IMR-90 (cell line): ENCODE data around the gene MLLT10. TPM values are rescaled to one million over a fixed set of nuclear protein-coding genes. Genes with fewer than 3 reads are reported as not detected.

Source experiments
- ATAC-seq: fragments of 200-7000 bp; cut with Tn5 transposase; 2 replicates; pipeline ENCODE4 v1.9.1; 2020; ENCODE audit warnings: low read depth, mild to moderate bottlenecking, moderate library complexity
- BruUV-seq: library from RNA; stranded (reverse); fragments of 400-500 nt; replicated peaks from 2 replicates; lab custom pipeline; 2021; lab: Mats Ljungman, UMichigan
- CTCF ChIA-PET: fragments of 300-600 bp; formaldehyde crosslinking; extraction: SDS; loops from one replicate; lab custom pipeline; 2021; ENCODE audit warnings: antibody characterized with exemption; lab: Yijun Ruan, JAX
- POLR2A ChIA-PET: fragments of 300-600 bp; sonication (Branson Sonifier 250); formaldehyde crosslinking; loops from one replicate; lab custom pipeline; 2022; ENCODE audit warnings: antibody characterized with exemption; ENCODE audit not compliant: unreplicated experiment; lab: Charles Lee
- DNase-seq: peaks from one replicate; pipeline ENCODE4 v3.0.0; 2013
- H2AFZ ChIP-seq: replicated peaks from 2 replicates; pipeline ENCODE3; 2013; ENCODE audit warnings: low read length, mild to moderate bottlenecking; ENCODE audit not compliant: poor library complexity
- H2AK5ac ChIP-seq: 2 replicates; pipeline ENCODE4 v1.6.1; 2013; ENCODE audit warnings: low read depth, low read length, inconsistent platforms
- H2AK9ac ChIP-seq: replicated peaks from 2 replicates; pipeline ENCODE3; 2013; ENCODE audit warnings: mild to moderate bottlenecking, low read depth, low read length, moderate library complexity; ENCODE audit not compliant: poor library complexity
- H2BK120ac ChIP-seq: 2 replicates; pipeline ENCODE4 v1.6.1; 2013; ENCODE audit warnings: low read depth, low read length, inconsistent platforms
- H2BK15ac ChIP-seq: 3 replicates; pipeline ENCODE4 v1.6.1; 2013; ENCODE audit warnings: low read depth, low read length, inconsistent platforms
- H2BK20ac ChIP-seq: 2 replicates; pipeline ENCODE4 v1.6.1; 2013; ENCODE audit warnings: low read depth, mild to moderate bottlenecking, inconsistent platforms, low read length, moderate library complexity
- H2BK5ac ChIP-seq: 2 replicates; pipeline ENCODE4 v1.6.1; 2013; ENCODE audit warnings: mild to moderate bottlenecking, low read depth, low read length, inconsistent platforms; ENCODE audit not compliant: poor library complexity, severe bottlenecking
- H3K14ac ChIP-seq: replicated peaks from 2 replicates; pipeline ENCODE4 v1.6.1; 2013; ENCODE audit warnings: low read depth, low read length, inconsistent platforms
- H3K18ac ChIP-seq: 2 replicates; pipeline ENCODE4 v1.6.1; 2013; ENCODE audit warnings: low read depth, low read length, control low read depth
- H3K23ac ChIP-seq: 2 replicates; pipeline ENCODE4 v1.6.1; 2013; ENCODE audit warnings: low read depth, low read length, inconsistent platforms
- H3K27ac ChIP-seq: 2 replicates; pipeline ENCODE4 v1.5.1; 2013; ENCODE audit warnings: mild to moderate bottlenecking, control low read depth, low read length; ENCODE audit not compliant: insufficient read depth
- H3K27me3 ChIP-seq: 2 replicates; pipeline ENCODE4 v1.6.1; 2013; ENCODE audit warnings: low read length; ENCODE audit not compliant: control insufficient read depth, insufficient read depth
- H3K36me3 ChIP-seq: 2 replicates; pipeline ENCODE4 v1.6.1; 2013; ENCODE audit warnings: low read length, mixed read lengths; ENCODE audit not compliant: control insufficient read depth, insufficient read depth
- H3K4ac ChIP-seq: 2 replicates; pipeline ENCODE4 v1.6.1; 2013; ENCODE audit warnings: low read depth, low read length, inconsistent platforms
- H3K4me1 ChIP-seq: 2 replicates; pipeline ENCODE4 v1.6.1; 2013; ENCODE audit warnings: low read length, mixed read lengths; ENCODE audit not compliant: control insufficient read depth, insufficient read depth
- H3K4me2 ChIP-seq: 2 replicates; pipeline ENCODE4 v1.6.1; 2013; ENCODE audit warnings: low read depth, mild to moderate bottlenecking, control low read depth, low read length, moderate library complexity
- H3K4me3 ChIP-seq: 2 replicates; pipeline ENCODE4 v1.5.1; 2013; ENCODE audit warnings: low read depth, mild to moderate bottlenecking, control low read depth, low read length, moderate library complexity; ENCODE audit not compliant: insufficient read depth
- H3K56ac ChIP-seq: 2 replicates; pipeline ENCODE4 v1.6.1; 2013; ENCODE audit warnings: low read length, inconsistent platforms; ENCODE audit not compliant: insufficient read depth; ENCODE audit errors: extremely low read depth
- H3K79me1 ChIP-seq, 2 experiments: 2 replicates each; pipeline ENCODE4 v1.6.1; 2013; ENCODE audit warnings: low read length in 2 of 2, inconsistent platforms in 1 of 2, low read depth in 1 of 2
- H3K9ac ChIP-seq: 2 replicates; pipeline ENCODE4 v1.6.1; 2013; ENCODE audit warnings: low read depth, low read length, control low read depth
- H3K9me1 ChIP-seq: 2 replicates; pipeline ENCODE4 v1.6.1; 2013; ENCODE audit warnings: low read length, inconsistent platforms; ENCODE audit not compliant: insufficient read depth
- H3K9me3 ChIP-seq: 2 replicates; pipeline ENCODE4 v1.6.1; 2013; ENCODE audit warnings: low read length; ENCODE audit not compliant: control insufficient read depth, insufficient read depth
- H4K20me1 ChIP-seq: 2 replicates; pipeline ENCODE4 v1.6.1; 2013; ENCODE audit warnings: low read length, inconsistent platforms; ENCODE audit not compliant: insufficient read depth
- H4K5ac ChIP-seq: 2 replicates; pipeline ENCODE4 v1.6.1; 2013; ENCODE audit warnings: mild to moderate bottlenecking, low read depth, low read length, control low read depth
- H4K8ac ChIP-seq, 2 experiments: 2 replicates each; pipeline ENCODE4 v1.6.1; 2013; ENCODE audit warnings: low read depth in 2 of 2, low read length in 2 of 2, control low read depth in 1 of 2, inconsistent platforms in 1 of 2
- H4K91ac ChIP-seq: 2 replicates; pipeline ENCODE4 v1.6.1; 2013; ENCODE audit warnings: low read depth, low read length, inconsistent platforms; ENCODE audit not compliant: insufficient read depth
- BHLHE40 ChIP-seq: fragments of 150-350 bp; IDR thresholded peaks from 2 replicates; pipeline ENCODE4 v1.6.1; 2016; ENCODE audit warnings: mild to moderate bottlenecking, low read depth, low read length
- CEBPB ChIP-seq: IDR thresholded peaks from 2 replicates; pipeline ENCODE4 v1.6.1; 2012; ENCODE audit warnings: low read depth, low read length, improper control_type of control experiment
- CHD1 ChIP-seq: IDR thresholded peaks from 2 replicates; pipeline ENCODE4 v1.6.1; 2012; ENCODE audit warnings: low read depth, low read length, improper control_type of control experiment
- FOS ChIP-seq: fragments of 150-350 bp; IDR thresholded peaks from 2 replicates; pipeline ENCODE4 v1.6.1; 2016; ENCODE audit warnings: low read depth, low read length
- MAFK ChIP-seq: IDR thresholded peaks from 2 replicates; pipeline ENCODE4 v1.6.1; 2012; ENCODE audit warnings: low read depth, low read length, improper control_type of control experiment
- MAZ ChIP-seq: IDR thresholded peaks from 2 replicates; pipeline ENCODE4 v1.6.1; 2012; ENCODE audit warnings: low read depth, mild to moderate bottlenecking, low read length, improper control_type of control experiment, moderate library complexity, borderline replicate concordance
- MXI1 ChIP-seq: IDR thresholded peaks from 2 replicates; pipeline ENCODE4 v1.6.1; 2012; ENCODE audit warnings: low read depth, mild to moderate bottlenecking, low read length, moderate library complexity, borderline replicate concordance
- NFE2L2 ChIP-seq: fragments of 150-350 bp; IDR thresholded peaks from 2 replicates; pipeline ENCODE4 v1.6.1; 2016; ENCODE audit warnings: low read depth, mild to moderate bottlenecking, low read length
- POLR2A ChIP-seq: IDR thresholded peaks from 2 replicates; pipeline ENCODE4 v1.6.1; 2012; ENCODE audit warnings: mild to moderate bottlenecking, low read depth, low read length
- RAD21 ChIP-seq: IDR thresholded peaks from 2 replicates; pipeline ENCODE4 v1.6.1; 2012; ENCODE audit warnings: low read length, improper control_type of control experiment
- RCOR1 ChIP-seq: IDR thresholded peaks from 2 replicates; pipeline ENCODE4 v1.6.1; 2012; ENCODE audit warnings: mild to moderate bottlenecking, low read length, improper control_type of control experiment; ENCODE audit not compliant: insufficient replicate concordance
- RFX5 ChIP-seq: IDR thresholded peaks from 2 replicates; pipeline ENCODE4 v1.8.0; 2012; ENCODE audit warnings: low read depth, mild to moderate bottlenecking, low read length, moderate library complexity
- SMC3 ChIP-seq: fragments of 150-350 bp; IDR thresholded peaks from 2 replicates; pipeline ENCODE4 v1.6.1; 2016; ENCODE audit warnings: low read depth, mild to moderate bottlenecking, antibody characterized with exemption, low read length, moderate library complexity
- WGBS, 2 experiments: methylation state at CpG; one replicate each; pipeline versions ENCODE4 v1.1.5 to v1.1.7; 2013; ENCODE audit warnings: missing lambda C conversion rate in 2 of 2; ENCODE audit not compliant: insufficient read length in 1 of 2; ENCODE audit errors: extremely low coverage in 2 of 2; 5-methylcytosine and 5-hydroxymethylcytosine counted together
- dilution Hi-C: fragments of 300-500 bp; cut with HindIII; formaldehyde crosslinking; loops from one replicate; pipeline ENCODE4 v1.14.3; 2018; ENCODE audit warnings: low sequenced_read_pairs; ENCODE audit not compliant: unreplicated experiment
- in situ Hi-C: fragments of 300-500 bp; cut with MboI; formaldehyde crosslinking; loops from 3 replicates; pipeline ENCODE4 v1.14.3; 2019; ENCODE audit warnings: low sequenced_read_pairs, inconsistent platforms, mixed read lengths
- intact Hi-C: fragments of 100-400 bp; cut with micrococcal nuclease; formaldehyde crosslinking; loops from 2 replicates; pipeline ENCODE4 v1.10.0; 2022
- polyA plus RNA-seq, 3 experiments: library from polyadenylated mRNA; depleted of rRNA; stranded (reverse); fragments of >200 nt; gene quantifications; 2 replicates each; pipeline ENCODE4 v1.2.3, GENCODE V29; 2012; ENCODE audit warnings: low replicate concordance in 1 of 3
- total RNA-seq: library from RNA; depleted of rRNA; stranded (reverse); fragments of >200 nt; gene quantifications from 2 replicates; pipeline ENCODE4 v1.2.3, GENCODE V29; 2012
- TF ChIP-seq, protein P1 (sequence below): fragments of 150-350 bp; IDR thresholded peaks from 2 replicates; pipeline ENCODE4 v1.6.1; 2016; ENCODE audit warnings: low read depth, mild to moderate bottlenecking, low read length, moderate library complexity, borderline replicate concordance
- TF ChIP-seq, protein P2 (sequence below): fragments of 150-350 bp; IDR thresholded peaks from 2 replicates; pipeline ENCODE4 v1.6.1; 2017; ENCODE audit warnings: mild to moderate bottlenecking, antibody characterized with exemption, low read length, low read depth
- TF ChIP-seq, protein P3 (sequence below): conservative IDR thresholded peaks from 2 replicates; pipeline ENCODE4 v1.5.1; 2012; ENCODE audit warnings: mild to moderate bottlenecking, low read depth, low read length, improper control_type of control experiment

The MLLT10 gene
- total and polyA plus RNA-seq, 2 of the 4 experiments (the other 2 are of a cell fraction) = 22.5 to 29.0 TPM

DNA sequence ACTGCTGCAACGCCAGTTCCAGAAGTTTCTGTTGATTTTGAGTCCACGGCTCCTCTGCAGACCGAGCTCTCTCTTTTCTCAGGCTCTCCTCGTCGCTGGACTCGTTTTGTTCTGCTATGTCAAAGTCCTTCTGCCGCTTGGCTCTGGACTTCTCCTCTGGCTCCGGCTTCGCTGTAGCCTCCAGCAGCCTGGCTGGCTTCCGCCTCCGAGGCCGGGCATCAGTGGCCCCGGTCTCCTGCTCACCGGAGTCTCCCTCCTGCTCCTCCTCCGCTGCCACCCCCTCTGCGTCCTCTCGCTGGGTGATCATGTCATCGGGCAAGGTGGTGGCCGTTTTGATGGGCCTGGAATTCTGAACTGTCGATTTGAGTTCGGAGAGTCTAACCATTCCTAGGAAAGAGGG lies 225.2 kb downstream of the MLLT10 start:
- Histone ChIP-seq H2BK120ac (no peak overlapping the region), H3K4me1 (no peaks in the 10 kb centered on the region), H3K27me3 (no peaks in the 10 kb centered on the region), H4K91ac (no peak overlapping the region), H3K4me3 (no peak overlapping the region), H3K9me3 (no peaks in the 10 kb centered on the region), H2BK5ac (no peak overlapping the region), H3K36me3 (peaks cover 5% of the 10 kb centered on the region), H2AK9ac (no peak overlapping the region), H4K20me1 (no peaks in the 10 kb centered on the region), H2BK15ac (no peak overlapping the region), H3K14ac (no peak overlapping the region), H2AK5ac (no peak overlapping the region), H3K4me2 (no peak overlapping the region), H3K27ac (no peak overlapping the region), H3K9me1 (no peaks in the 10 kb centered on the region), H3K56ac (no peak overlapping the region), H2BK20ac (no peak overlapping the region), H3K23ac (no peak overlapping the region), H3K79me1 (no peaks in the 10 kb centered on the region), H4K8ac (no peak overlapping the region), H3K18ac (no peak overlapping the region), H3K9ac (no peak overlapping the region), H4K5ac (no peak overlapping the region), H3K4ac (no peak overlapping the region), H2AFZ (no peak overlapping the region)
- no peak for ATAC-seq
- intact Hi-C loops (no loop called here), in situ Hi-C loops (no loop called here), dilution Hi-C loops (no loop called here)
- POLR2A ChIA-PET = no interaction called here
- DNase-seq = no peak
- BruUV-seq = no TSS peak
- TF ChIP-seq, protein P1, sequence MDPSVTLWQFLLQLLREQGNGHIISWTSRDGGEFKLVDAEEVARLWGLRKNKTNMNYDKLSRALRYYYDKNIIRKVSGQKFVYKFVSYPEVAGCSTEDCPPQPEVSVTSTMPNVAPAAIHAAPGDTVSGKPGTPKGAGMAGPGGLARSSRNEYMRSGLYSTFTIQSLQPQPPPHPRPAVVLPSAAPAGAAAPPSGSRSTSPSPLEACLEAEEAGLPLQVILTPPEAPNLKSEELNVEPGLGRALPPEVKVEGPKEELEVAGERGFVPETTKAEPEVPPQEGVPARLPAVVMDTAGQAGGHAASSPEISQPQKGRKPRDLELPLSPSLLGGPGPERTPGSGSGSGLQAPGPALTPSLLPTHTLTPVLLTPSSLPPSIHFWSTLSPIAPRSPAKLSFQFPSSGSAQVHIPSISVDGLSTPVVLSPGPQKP = no peak
- TF ChIP-seq RFX5 = no peak
- no peak for TF ChIP-seq RAD21
- TF ChIP-seq, protein P2, sequence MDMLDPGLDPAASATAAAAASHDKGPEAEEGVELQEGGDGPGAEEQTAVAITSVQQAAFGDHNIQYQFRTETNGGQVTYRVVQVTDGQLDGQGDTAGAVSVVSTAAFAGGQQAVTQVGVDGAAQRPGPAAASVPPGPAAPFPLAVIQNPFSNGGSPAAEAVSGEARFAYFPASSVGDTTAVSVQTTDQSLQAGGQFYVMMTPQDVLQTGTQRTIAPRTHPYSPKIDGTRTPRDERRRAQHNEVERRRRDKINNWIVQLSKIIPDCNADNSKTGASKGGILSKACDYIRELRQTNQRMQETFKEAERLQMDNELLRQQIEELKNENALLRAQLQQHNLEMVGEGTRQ = no peak
- no peak for TF ChIP-seq CEBPB
- TF ChIP-seq SMC3 = no peak
- no peak for TF ChIP-seq POLR2A
- TF ChIP-seq FOS = no peak
- no peak for TF ChIP-seq MAZ
- no peak for TF ChIP-seq RCOR1
- no peak for TF ChIP-seq MXI1
- no peak for TF ChIP-seq CHD1
- TF ChIP-seq, protein P3, sequence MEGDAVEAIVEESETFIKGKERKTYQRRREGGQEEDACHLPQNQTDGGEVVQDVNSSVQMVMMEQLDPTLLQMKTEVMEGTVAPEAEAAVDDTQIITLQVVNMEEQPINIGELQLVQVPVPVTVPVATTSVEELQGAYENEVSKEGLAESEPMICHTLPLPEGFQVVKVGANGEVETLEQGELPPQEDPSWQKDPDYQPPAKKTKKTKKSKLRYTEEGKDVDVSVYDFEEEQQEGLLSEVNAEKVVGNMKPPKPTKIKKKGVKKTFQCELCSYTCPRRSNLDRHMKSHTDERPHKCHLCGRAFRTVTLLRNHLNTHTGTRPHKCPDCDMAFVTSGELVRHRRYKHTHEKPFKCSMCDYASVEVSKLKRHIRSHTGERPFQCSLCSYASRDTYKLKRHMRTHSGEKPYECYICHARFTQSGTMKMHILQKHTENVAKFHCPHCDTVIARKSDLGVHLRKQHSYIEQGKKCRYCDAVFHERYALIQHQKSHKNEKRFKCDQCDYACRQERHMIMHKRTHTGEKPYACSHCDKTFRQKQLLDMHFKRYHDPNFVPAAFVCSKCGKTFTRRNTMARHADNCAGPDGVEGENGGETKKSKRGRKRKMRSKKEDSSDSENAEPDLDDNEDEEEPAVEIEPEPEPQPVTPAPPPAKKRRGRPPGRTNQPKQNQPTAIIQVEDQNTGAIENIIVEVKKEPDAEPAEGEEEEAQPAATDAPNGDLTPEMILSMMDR = no peak
- no peak for TF ChIP-seq NFE2L2
- TF ChIP-seq MAFK = no peak
- no peak for TF ChIP-seq BHLHE40
- CTCF ChIA-PET = interaction anchor here (0.6 kb wide), 1 partner anchor 56 kb away, joined by 3 read pairs; no protein-coding TSS in a partner anchor
- WGBS, 2 experiments = 93% methylated on average over 19 of the region's 21 CpGs; no CpG with 5 or more reads in 1 of the 2 experiments
